Activated T-cell treated with anti-CD3 and anti-CD28 coated beads for 48 hours (primary cell): Measurements from ENCODE around the gene TNS3.

Experiments used
- DNase-seq: peaks from one replicate; pipeline ENCODE4 v3.0.0-alpha.2; 2020; ENCODE audit warnings: low read depth

Gene TNS3

DNA sequence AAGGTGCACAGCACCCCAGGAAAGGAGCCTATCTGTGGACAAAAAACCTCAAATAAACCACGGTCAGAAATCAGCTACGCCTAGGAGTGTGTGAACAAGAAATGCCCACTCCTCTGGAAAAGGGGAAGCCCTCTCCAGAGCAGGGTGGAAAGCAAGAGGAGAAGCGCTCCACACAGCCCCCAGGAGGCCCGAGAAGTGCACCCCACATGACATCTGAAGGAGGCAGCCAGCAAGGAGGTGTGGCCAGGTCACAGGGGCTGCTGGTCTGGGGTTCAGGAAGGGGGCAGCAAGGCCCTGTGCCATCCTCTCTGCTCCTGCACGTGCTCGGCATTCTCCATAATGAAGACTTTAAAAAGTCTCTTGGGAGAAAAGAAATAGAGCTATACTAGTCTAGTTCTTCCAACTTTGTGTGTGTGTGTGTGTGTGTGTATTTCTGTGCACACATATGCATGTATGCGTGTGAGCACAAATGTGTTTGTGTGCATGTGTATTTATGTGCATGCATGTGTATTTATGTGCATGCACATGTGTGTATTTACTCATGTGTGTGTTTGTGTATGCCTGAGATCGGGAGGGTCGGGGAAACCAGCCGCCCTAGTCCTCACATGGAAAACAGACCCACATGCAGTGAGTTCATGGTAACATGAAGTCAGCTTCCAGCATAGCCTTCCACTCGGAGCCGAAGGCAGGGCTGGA, 76.5 kb downstream of the TNS3 start:
- DNase-seq = no peak

DNA sequence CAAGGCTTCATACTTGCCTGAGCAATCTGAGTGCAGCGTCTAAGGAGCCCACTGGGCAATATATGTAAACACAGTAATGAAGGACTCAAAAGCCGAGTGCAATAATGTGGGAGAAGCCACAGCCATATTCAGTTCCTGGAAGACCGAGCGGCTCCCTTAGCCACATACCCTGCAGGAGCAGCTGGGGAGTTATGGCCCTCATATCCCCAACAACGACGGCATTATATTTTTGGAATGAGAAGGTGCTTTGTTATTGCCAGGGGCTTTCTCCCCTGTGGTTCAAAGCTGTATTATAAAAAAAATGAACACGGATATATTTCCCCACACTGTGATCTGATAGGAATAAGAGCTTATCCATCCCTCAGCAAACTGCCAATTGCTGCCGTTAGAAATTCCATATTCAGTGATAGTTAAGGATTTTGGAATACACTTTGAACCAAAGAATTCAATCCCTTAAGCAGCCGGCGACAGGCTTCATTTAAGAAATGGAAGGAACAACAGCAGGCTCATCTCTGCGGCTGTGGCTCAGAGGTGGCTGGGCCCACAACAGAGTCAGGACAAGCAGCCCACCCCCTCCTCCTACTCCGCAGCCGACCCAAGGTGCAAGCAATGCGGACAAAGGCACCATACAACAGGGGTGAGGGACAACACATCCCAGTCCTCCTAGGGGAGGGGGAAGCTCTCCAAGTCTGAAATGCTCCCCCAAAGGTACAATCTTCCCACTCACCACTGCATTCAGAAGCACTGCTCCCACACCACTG, 77.2 kb downstream of the TNS3 start:
- DNase-seq = no peak

DNA sequence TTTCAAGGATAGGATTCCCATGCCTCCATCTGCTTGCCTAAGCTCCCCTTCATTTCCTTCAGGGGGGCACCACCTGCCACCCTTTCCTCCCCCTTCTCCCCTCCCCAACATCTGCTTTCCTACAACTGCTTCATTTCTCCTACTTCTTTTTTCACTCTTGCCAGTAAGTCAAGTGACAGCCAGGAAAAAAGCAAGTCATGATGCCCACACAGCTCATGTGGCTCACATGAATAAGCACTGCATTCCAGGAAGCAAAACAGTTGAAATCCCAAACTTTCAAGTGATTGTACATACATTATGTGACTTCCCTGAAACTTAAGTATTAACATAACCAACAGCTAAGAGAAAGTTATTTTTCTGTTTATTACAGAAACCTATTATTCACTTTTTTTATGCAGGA, 78.6 kb downstream of the TNS3 start:
- DNase-seq = no peak

DNA sequence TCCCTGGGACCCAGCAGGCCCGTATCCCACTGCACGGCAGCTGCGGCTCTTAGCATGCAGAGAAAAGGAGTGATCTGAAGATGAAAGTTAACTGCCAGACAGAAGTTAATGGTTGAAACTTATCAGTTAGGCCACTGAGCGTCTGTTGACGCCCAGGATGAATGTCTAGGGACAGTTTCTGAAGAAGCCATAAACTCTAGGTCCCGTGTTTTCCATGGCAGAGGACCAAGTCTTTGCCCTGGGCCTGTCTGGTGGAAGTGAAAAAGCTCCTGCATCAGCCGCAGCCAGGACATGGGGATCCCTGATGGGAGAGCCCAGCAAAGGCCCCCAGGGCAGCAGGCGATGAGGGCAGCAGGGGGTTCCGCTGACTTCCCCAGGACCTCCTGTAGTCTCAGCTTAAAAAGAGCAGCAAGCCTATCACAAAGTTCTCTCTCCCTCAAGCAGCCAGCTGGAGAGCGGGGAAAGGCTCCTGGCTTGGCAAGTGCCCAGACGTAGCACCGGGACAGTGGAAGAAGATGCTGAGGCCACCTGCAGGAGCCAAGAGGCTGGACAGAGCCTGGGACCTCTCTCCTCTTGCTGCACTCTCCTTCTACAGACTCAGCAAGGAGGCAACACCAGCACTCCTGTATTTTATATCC, 79.6 kb downstream of the TNS3 start:
- no peak for DNase-seq

DNA sequence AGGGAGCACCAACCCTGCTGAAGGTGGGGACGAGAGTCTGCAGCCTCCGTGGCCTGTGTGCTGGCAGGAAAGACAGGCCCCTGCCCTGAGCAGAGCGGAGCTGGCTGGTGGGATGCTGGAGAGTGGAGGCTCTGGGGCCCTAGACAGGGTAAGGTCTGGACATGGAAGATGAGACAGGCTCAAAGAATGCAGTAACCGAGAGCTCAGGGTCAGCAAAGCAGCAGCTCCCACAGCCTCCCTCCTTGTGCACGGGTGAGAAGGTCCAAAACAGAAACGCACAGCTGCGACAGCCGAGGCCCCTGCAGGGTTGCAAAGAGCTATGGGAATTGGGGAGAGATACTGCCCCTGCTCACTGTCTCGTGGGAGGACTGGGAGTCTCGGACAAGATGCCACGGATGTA, 80.5 kb downstream of the TNS3 start:
- no peak for DNase-seq

DNA sequence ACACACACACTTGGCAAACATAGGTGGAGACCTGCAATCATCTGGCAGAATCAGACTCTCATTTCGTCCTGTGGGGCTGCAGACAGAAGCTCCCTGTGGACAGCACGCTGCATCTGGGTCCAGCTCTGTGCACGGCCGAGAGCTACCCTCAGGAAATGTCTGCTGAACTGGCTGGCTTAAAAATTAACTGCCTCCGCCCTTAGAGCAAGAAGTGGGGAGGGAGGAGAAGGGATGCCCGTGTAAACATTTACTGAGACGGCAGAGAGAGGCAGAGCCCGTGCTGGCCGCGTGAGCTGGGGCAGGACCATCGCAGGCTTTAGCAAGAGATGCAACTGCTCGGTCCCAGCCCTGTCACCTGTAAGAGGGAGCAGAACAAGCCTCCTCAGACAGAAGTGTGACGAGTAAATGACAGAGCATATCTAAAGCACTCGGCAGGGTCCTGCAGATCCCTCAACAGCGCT, 81.8 kb downstream of the TNS3 start:
- DNase-seq = no peak

DNA sequence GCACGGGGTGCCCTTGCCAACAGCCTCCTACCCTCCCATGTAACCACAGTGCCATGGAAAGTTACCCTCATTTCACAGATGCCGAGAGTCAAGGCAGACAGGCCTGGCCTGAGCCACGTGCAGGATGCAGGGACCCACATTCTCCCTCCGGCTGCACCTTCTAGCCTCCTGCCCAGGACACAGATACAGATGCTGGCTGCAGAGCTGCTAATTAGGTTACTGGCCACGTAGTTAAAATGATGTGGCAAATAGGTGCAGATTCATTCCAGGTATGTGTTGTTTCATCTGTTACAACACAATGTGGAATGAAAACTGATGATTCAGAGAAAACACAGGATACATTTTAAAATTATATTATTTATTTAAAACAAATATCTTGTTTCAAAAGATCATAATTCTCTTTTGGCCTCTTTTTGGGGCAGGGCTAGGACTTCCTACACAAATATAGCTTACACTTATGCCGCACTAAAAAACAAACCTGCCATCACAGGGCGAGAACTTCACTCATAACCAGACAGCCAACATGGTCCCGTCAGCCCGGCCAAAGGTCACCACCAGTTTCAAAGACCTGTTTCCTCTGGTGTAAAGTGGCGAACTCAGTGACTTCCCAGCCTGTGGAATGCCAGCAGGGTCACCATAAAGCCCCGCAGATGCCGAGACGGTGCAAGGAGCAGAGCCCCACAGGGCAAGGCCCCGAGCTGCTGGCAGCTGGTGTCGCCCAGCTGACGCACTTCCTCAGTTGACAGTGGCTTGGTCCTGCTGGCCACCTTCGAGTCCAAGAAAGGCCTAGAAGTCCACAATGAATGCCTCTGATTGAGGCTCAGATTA, 83.5 kb downstream of the TNS3 start:
- no peak for DNase-seq

DNA sequence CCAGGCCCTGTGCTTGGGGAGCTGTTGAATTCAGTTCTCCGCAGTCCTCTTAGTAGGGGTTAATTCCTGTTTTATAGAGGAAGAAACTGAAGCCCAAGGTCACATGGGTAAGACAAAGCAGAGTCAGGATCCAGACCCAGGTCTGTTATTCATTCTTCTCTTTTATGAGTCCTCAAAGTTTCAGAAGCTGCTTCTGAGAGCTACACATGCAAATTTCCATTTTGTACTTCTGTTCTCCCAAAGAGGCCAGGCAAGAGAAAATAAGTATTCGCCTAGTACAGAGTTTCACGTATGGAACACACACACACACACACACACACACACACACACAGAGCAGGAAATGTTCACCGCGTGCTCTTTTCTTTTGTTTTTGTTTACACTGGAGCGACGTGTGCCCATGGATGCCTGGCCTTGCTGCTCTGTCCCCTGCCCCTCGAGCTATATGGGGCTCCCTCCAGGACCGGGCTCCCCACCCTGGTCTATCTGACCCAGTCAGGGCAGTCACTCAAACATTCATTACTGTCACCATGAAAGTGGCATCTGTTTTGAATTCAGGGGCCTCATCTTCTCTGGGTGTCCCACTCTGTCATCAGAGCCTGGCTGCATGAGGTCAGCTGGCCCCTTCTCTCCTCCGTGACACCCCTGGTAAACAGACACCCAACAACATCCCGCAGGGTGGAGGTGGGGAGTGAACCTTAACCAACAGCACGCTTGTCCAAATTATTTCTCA, 84.4 kb downstream of the TNS3 start:
- DNase-seq = no peak

DNA sequence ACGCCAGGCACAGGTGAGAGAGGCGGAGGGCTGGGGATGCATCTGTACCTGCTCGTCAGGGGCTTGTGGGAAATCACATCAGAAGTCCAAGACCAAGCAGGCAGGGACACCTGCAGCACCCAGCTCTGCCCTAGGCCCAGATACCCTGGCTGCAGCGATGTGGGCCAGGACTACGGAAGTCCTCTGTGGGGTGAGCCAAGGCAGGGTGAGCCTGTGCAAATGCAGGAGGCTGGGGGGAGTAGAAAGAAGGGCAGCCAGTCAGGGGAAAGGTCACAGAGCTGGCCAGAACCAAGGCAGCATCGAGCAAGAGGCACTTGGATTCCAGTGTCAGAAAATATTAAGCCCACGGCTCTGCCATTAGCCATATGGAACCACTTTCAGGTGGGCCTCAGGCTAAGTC, 85.2 kb downstream of the TNS3 start:
- no peak for DNase-seq

DNA sequence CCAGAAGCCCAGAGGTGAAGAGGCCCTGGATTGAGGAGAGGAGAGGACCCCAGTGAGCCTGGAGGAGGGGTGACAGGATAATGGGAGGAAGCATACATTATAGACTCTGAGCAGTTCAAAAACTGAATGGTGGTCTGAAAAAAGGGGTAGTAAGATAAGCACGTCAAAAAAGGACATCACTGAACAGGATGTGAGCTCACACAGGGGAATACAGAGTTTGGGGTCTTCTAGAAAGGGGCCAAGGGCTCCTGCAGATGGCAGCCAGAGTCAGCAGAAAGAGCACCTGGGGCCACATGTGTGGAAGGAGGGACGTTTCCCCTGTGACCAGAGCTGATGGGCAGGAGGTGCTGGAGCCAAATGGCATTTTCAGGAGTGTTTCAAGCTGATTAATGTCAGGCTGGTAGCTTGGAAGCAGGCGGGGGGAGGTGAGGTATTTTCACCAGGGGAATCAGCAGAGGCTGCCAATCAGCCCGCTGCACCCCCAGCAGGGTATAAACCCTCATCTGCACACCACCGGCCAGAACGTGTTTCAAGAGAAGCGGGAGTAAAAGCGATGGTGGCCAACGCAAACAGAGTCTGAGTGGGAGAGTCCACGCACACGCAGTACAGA, 85.8 kb downstream of the TNS3 start:
- DNase-seq = no peak

DNA sequence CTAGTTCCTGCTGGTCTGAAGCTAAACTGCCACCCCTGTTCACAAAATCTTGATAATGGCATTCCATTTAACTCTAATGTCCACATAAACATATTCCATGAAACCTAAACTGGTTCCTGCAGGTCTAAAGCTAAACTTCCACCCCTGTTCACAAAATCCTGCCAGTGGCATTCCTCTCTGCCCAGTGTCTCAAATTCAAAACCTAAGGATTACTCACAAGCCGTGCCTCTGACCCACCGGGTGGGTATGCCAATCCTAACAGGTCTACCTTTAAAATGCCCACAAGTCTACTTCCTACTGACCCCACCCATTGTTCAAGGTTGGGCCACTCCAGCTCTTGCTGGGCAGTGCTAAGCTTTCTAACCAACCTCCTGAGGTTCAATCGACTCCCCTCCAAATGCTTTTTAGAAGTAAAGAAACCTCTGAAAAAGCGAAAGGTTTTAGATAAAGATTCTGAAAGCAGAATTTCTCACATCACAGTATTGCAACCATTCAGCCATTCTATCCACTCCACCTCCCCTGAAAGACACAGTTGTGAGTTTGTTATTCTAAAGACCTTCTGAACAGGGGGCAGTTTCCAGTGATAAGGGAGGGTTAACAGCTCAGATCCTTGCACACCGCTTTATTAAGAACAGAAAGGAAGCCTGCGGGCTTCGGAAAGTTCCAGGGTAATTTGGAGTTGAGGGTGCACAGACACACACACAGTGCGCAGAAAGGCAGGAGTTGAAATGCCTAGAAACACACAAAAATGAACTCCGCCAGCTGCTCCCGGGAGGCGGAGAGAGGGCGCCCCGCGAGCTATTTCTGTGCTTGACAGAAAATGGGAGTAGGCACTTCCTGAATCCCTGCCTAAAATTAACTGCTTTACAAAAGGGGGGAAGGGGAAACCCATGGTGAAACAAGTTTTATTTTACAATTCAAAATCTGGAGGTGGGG, 87.7 kb downstream of the TNS3 start:
- no peak for DNase-seq

DNA sequence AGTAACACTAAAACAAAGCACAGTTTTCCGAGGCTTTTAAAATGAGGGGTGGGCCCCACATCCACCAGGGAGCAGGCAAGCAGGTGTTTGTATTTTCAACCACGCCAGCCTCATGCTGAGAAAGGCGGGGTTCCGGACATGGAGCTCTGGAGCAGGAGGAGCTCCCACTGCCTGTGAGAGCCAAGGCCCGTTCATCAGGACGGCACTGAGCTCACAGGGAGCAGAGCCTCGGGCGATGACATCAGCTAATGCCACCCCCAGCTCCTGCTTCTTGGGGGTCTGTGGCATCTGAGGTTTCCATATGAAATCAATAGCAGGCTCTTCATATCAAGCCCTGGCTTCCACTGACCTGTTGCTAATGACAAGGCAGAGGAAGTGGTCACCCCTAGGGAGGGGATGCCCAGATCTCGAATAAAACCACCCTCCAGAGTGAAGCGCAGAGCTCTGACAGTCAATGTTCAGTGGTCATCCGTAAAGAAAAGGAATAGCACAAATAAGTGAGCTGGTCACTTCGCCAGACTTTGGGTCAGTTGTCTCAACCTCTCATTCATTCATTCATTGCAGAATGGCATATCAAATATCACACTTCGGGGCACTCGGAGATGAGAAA, 89.1 kb downstream of the TNS3 start:
- no peak for DNase-seq

DNA sequence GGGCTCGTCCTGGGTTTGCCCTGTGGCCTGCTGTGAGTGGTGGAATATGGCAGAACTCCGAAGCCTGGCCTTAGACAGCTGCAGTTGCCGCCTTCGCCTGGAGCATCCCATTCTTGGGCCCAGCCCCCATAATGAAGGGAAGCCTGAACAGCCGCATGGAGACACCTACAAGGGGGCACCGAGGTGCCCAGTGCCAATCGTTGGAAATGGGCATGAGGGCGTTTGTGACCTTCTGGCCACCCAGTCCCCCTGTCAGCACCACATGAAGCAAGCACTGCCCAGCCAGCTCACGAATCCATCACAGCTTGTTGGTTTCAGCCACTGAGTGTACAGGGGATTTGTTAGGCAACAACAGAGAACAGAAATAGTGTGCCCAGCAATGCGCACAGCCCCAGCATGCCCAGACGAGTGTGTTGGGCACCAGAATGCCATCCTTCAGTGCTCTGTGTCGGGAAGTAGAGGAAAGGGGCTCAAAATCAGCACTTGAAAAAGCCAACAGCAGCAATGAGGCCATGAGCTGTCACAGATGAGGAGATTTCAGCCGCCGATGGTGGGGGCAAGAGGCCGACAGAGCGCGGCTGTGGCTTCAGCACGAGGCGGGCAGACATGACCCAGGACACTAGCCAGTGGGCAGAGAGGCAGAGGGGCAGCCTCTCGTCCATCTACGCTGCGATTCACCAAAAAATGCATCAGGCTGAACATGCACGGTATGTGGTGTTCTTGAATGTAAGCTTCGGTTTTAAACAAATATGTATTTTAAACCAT, 91.2 kb downstream of the TNS3 start:
- DNase-seq = no peak

DNA sequence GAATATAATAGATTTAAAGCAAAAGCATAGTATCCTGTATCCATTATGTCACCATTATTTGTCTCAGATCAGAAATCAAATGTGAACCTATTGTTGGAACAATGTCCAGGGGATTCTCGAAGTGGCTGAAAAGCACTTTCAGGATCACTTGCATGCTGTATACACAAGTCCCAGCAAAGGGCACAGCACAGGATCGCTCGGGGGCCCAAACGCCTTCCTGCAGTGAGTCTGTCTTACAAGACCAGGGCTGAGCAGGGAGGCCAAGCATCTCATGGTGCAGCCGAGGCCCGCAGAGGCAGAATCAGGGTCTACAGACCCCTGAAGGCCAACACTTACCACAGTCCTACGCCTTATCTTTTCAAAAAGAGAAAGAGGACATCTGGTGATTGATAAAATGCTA, 92.3 kb downstream of the TNS3 start:
- no peak for DNase-seq

DNA sequence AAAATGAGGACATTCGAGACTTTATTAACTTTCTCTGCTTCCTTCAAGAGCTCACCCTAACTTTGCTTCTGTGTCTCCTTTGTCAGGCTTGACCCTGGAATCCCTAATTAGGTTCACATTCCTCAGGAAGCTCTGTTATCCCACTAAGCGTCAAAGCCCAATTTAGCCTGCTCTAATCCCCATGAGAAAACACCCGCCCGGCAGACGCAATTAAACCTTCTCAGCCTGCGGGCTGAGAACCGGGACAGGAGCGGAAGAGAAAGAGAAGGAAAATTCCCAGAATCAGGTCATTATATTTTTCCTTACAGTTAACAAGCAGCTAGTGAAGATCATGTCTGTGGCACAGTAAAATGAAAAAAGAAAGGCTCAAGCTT, 93.0 kb downstream of the TNS3 start:
- DNase-seq = no peak

DNA sequence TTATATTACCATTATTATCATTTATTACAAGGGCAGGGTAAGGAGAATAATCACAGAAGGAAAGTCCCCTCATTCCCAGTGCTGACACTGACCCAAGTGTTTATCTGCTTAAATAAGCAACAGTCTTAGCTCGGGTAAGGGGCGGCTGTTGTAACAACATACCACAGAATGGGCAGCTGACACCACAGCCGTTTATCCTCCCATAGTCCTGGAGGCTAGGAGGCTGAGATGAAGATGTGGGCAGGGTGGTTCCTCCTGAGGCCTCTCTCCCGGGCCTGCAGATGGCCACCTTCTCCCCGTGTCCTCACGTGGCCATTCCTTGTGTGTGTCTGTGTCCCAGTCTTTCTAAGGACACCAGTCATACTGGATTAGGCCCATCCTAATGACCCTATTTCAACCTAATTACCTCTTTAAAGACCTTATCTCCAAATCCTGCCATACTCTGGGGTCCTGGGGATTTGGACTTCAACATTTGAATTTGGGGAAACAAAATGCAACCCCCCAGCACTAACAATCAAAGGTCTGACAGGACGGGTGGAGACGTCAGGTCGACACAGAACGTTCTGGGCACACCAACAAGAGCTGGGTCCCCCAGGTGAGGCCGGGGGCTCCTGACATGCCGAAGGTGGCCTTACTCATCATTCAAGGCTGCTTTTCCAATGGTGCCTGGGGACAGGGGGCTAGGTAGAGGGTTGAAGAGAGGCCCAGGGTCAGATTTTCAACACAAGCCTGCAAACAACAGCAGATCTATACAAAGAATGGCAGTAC, 93.5 kb downstream of the TNS3 start:
- no peak for DNase-seq

DNA sequence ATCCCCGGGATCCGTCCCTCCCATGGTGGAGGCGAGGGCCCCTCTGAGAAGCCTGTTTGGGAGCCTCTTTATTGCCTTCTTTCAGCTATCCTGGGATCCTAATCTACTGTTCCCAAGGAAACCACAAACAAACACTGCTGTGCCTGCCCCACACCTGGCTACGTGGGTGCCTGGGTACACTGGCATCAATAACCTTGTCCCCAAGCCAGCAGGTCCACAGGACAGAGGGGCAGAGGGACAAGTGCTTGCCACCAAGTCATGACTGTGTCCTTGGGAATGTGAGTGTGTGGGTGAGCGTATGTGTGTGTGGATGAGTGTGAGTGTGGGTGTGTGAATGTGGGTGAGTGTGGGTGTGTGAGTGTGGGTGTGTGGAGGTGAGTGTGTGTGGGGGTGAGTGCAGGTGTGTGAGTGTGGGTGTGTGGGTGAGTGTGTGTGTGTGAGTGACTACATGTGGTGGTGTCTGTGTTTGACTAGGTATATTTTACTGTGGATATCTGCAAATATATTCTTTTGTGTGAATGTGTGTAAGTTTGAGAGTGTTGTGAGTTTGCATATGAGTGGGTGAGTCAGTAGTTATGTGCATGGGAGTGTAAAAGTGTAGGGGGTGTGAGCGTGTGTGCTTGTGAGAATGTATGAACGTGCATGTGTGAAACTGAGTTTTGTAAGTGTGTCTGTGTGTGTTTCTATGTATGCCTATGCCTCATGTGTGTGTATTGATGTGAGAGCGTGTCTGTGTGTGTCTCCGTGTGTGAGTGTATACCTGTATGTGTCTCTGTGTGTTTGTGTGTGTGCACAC, 96.1 kb downstream of the TNS3 start:
- DNase-seq = no peak
